Neural progenitor cell (in vitro differentiated cells): Measurements from ENCODE around the gene SMG6. TPM values are rescaled to one million over a fixed set of nuclear protein-coding genes. Genes with fewer than 3 reads are reported as not detected.

Experiments used
- DNase-seq: peaks from one replicate; pipeline ENCODE4 v3.0.0-alpha.2; 2016; ENCODE audit warnings: low spot score
- H2AFZ ChIP-seq: fragments of 200-600 bp; sonication (generic); replicated peaks from 2 replicates; pipeline ENCODE4 v1.6.1; 2016; ENCODE audit warnings: antibody characterized with exemption
- H3F3A ChIP-seq: fragments of 200-600 bp; sonication (generic); 2 replicates; pipeline ENCODE4 v1.6.1; 2016; ENCODE audit warnings: antibody characterized with exemption, low read depth
- H3K27ac ChIP-seq: fragments of 200-600 bp; sonication (generic); 2 replicates; pipeline ENCODE4 v1.5.1; 2016; ENCODE audit warnings: mild to moderate bottlenecking
- H3K27me3 ChIP-seq: fragments of 200-600 bp; sonication (generic); 2 replicates; pipeline ENCODE4 v1.6.1; 2016; ENCODE audit warnings: mild to moderate bottlenecking, moderate library complexity
- H3K36me3 ChIP-seq: fragments of 200-600 bp; sonication (generic); 2 replicates; pipeline ENCODE4 v1.5.1; 2016
- H3K4me1 ChIP-seq: fragments of 200-600 bp; sonication (generic); 2 replicates; pipeline ENCODE4 v1.6.1; 2016; ENCODE audit warnings: mixed run types
- H3K4me2 ChIP-seq: fragments of 200-600 bp; sonication (generic); 2 replicates; pipeline ENCODE4 v1.6.1; 2016
- H3K4me3 ChIP-seq: fragments of 200-600 bp; sonication (generic); 2 replicates; pipeline ENCODE4 v1.5.1; 2016
- H3K79me2 ChIP-seq: fragments of 200-600 bp; sonication (generic); 2 replicates; pipeline ENCODE4 v1.6.1; 2016; ENCODE audit warnings: low read depth
- H3K9ac ChIP-seq: fragments of 200-600 bp; sonication (generic); 2 replicates; pipeline ENCODE4 v1.6.1; 2016
- H3K9me3 ChIP-seq: fragments of 200-600 bp; sonication (generic); 2 replicates; pipeline ENCODE4 v1.5.1; 2016; ENCODE audit warnings: low read depth
- H4K20me1 ChIP-seq: fragments of 200-600 bp; sonication (generic); 2 replicates; pipeline ENCODE4 v1.6.1; 2016; ENCODE audit warnings: low read depth
- H3K27ac Mint-ChIP-seq: 3 replicates; pipeline ENCODE4 v1.8.0; 2021; ENCODE audit warnings: mixed read lengths
- H3K27me3 Mint-ChIP-seq: 2 replicates; pipeline ENCODE4 v1.8.0; 2022; ENCODE audit warnings: low read depth, mild to moderate bottlenecking, inconsistent platforms, moderate library complexity, mixed read lengths; ENCODE audit not compliant: insufficient read depth
- H3K36me3 Mint-ChIP-seq: 3 replicates; pipeline ENCODE4 v1.8.0; 2021; ENCODE audit warnings: mixed read lengths
- H3K4me1 Mint-ChIP-seq: 3 replicates; pipeline ENCODE4 v1.8.0; 2021; ENCODE audit warnings: mixed read lengths
- H3K4me3 Mint-ChIP-seq: 3 replicates; pipeline ENCODE4 v1.8.0; 2021; ENCODE audit warnings: mild to moderate bottlenecking, moderate library complexity, mixed read lengths
- H3K9me3 Mint-ChIP-seq: 3 replicates; pipeline ENCODE4 v1.8.0; 2020; ENCODE audit warnings: mixed read lengths
- CTCF ChIP-seq: fragments of 200-600 bp; sonication (generic); IDR thresholded peaks from 2 replicates; pipeline ENCODE4 v1.5.1; 2017; ENCODE audit warnings: antibody characterized with exemption, mild to moderate bottlenecking
- EZH2 ChIP-seq: fragments of 200-600 bp; sonication (generic); IDR thresholded peaks from 2 replicates; pipeline ENCODE4 v1.6.1; 2017; ENCODE audit warnings: antibody characterized with exemption, mild to moderate bottlenecking, moderate library complexity
- EZH2phosphoT487 ChIP-seq: fragments of 200-600 bp; sonication (generic); IDR thresholded peaks from 2 replicates; pipeline ENCODE4 v1.6.1; 2017; ENCODE audit warnings: antibody characterized with exemption
- total RNA-seq: library from RNA; depleted of rRNA; stranded (reverse); fragments of >200 nt; gene quantifications from 2 replicates; pipeline ENCODE4 v1.2.3, GENCODE V29; 2015; ENCODE audit warnings: low replicate concordance

Gene SMG6
- total RNA-seq, 1 donor from 2014 or later = 19.0 TPM

GRCh38 chr17:2034806-2035540 is 268.6 kb downstream of the SMG6 start:
- H3K27me3 ChIP-seq = no peaks in the 10 kb centered on the region
- H3K36me3 ChIP-seq = no peaks in the 10 kb centered on the region
- no peak overlapping the region for H3K4me2 ChIP-seq
- H3K9me3 ChIP-seq = no peaks in the 10 kb centered on the region
- Mint-ChIP-seq H3K9me3 (no peaks in the 10 kb centered on the region), H3K4me3 (no peak overlapping the region), H3K36me3 (peaks cover 10% of the 10 kb centered on the region), H3K27me3 (peaks cover 4% of the 10 kb centered on the region), H3K4me1 (peaks cover 47% of the 10 kb centered on the region), H3K27ac (no peak overlapping the region)
- no peak for DNase-seq
- no peak overlapping the region for H2AFZ ChIP-seq
- H4K20me1 ChIP-seq = peaks cover 4% of the 10 kb centered on the region
- H3K4me1 ChIP-seq = peaks cover 12% of the 10 kb centered on the region
- H3F3A ChIP-seq = no peaks in the 10 kb centered on the region
- no peak overlapping the region for H3K27ac ChIP-seq
- TF ChIP-seq CTCF (no peak), EZH2phosphoT487 (no peak), EZH2 (no peak)
- no peak overlapping the region for H3K4me3 ChIP-seq
- no peak overlapping the region for H3K9ac ChIP-seq
- no peaks in the 10 kb centered on the region for H3K79me2 ChIP-seq

- no peak overlapping the region for H3K27ac ChIP-seq
- H4K20me1 ChIP-seq = peaks cover 4% of the 10 kb centered on the region
- no peak overlapping the region for H3K9ac ChIP-seq
- H3K79me2 ChIP-seq = no peaks in the 10 kb centered on the region
- no peak for DNase-seq
- H3K36me3 ChIP-seq = no peaks in the 10 kb centered on the region
- H3K27me3 ChIP-seq = peaks cover 7% of the 10 kb centered on the region
- peaks cover 12% of the 10 kb centered on the region for H3K4me1 ChIP-seq
- H3F3A ChIP-seq = no peaks in the 10 kb centered on the region
- peak overlapping the region; percentile 47 for H3K4me2 ChIP-seq
- no peaks in the 10 kb centered on the region for H3K9me3 ChIP-seq
- H3K27me3 Mint-ChIP-seq = peaks cover 4% of the 10 kb centered on the region
- peak overlapping the region; percentile 64 for H3K4me3 Mint-ChIP-seq
- H3K9me3 Mint-ChIP-seq = no peaks in the 10 kb centered on the region
- peaks cover 10% of the 10 kb centered on the region for H3K36me3 Mint-ChIP-seq
- TF ChIP-seq EZH2phosphoT487 = no peak
- TF ChIP-seq EZH2 = no peak
- TF ChIP-seq CTCF = no peak
- H3K27ac Mint-ChIP-seq = peak overlapping the region; percentile 50
- no peak overlapping the region for H3K4me3 ChIP-seq
- peaks cover 51% of the 10 kb centered on the region for H3K4me1 Mint-ChIP-seq
- H2AFZ ChIP-seq = no peak overlapping the region
Observed at GRCh38 chr17:2034157-2034556, 269.4 kb downstream of the SMG6 start.

GRCh38 chr17:2033153-2033552 is 270.4 kb downstream of the SMG6 start:
- no peak overlapping the region for H3K4me2 ChIP-seq
- no peaks in the 10 kb centered on the region for H3K9me3 Mint-ChIP-seq
- H3K36me3 Mint-ChIP-seq = peaks cover 10% of the 10 kb centered on the region

More at GRCh38 chr17:2033153-2033552, 270.4 kb downstream of the SMG6 start:
- Histone ChIP-seq H3K27ac (no peak overlapping the region), H3K4me3 (no peak overlapping the region), H3F3A (no peaks in the 10 kb centered on the region), H3K9me3 (no peaks in the 10 kb centered on the region), H2AFZ (no peak overlapping the region), H4K20me1 (peaks cover 4% of the 10 kb centered on the region), H3K27me3 (peaks cover 17% of the 10 kb centered on the region), H3K4me1 (peaks cover 12% of the 10 kb centered on the region), H3K79me2 (no peaks in the 10 kb centered on the region), H3K9ac (no peak overlapping the region), H3K36me3 (no peaks in the 10 kb centered on the region)
- peak overlapping the region; percentile 63 for H3K4me3 Mint-ChIP-seq
- peaks cover 57% of the 10 kb centered on the region for H3K4me1 Mint-ChIP-seq
- H3K27ac Mint-ChIP-seq = peak overlapping the region; percentile 74
- DNase-seq = no peak
- no peak for TF ChIP-seq EZH2phosphoT487
- TF ChIP-seq EZH2 = no peak
- no peak for TF ChIP-seq CTCF
- H3K27me3 Mint-ChIP-seq = peaks cover 7% of the 10 kb centered on the region
